Small intestine (tissue), 7 donors: ENCODE results near the gene ZNF518A. TPM values are rescaled to one million over a fixed set of nuclear protein-coding genes. Genes with fewer than 3 reads are reported as not detected.

Experiments used
- DNase-seq, 2 donors: peaks; one replicate each; pipeline versions ENCODE4 v3.0.0 to v3.0.0-alpha.2; 2013
- FAIRE-seq: peaks from 2 replicates; lab custom pipeline; 2012; peaks lifted over from hg19 to GRCh38; lab: Jason Lieb, UNC
- H3K27ac ChIP-seq, 3 donors: one replicate each; pipeline ENCODE4 v1.5.1; 2013; ENCODE audit warnings: low read length in 2 of 3, mild to moderate bottlenecking in 2 of 3, control low read depth in 1 of 3, inconsistent platforms in 1 of 3, low read depth in 1 of 3, moderate library complexity in 1 of 3
- H3K27me3 ChIP-seq, 3 donors: one replicate each; pipeline ENCODE4 v1.6.1; 2013; ENCODE audit warnings: low read length in 3 of 3, inconsistent platforms in 1 of 3; ENCODE audit not compliant: control insufficient read depth in 3 of 3, insufficient read depth in 3 of 3
- H3K36me3 ChIP-seq, 3 donors: one replicate each; pipeline ENCODE4 v1.6.1; 2013; ENCODE audit warnings: low read length in 3 of 3, inconsistent platforms in 1 of 3, low read depth in 1 of 3, mild to moderate bottlenecking in 1 of 3, moderate library complexity in 1 of 3; ENCODE audit not compliant: control insufficient read depth in 3 of 3, insufficient read depth in 2 of 3
- H3K4me1 ChIP-seq, 3 donors: one replicate each; pipeline ENCODE4 v1.6.1; 2013; ENCODE audit warnings: low read length in 2 of 3, inconsistent platforms in 1 of 3, low read depth in 1 of 3, mild to moderate bottlenecking in 1 of 3, moderate library complexity in 1 of 3; ENCODE audit not compliant: control insufficient read depth in 3 of 3, insufficient read depth in 2 of 3
- H3K4me3 ChIP-seq, 3 donors: one replicate each; pipeline ENCODE4 v1.5.1; 2013; ENCODE audit warnings: low read length in 3 of 3, control low read depth in 1 of 3, inconsistent platforms in 1 of 3, low read depth in 1 of 3, mild to moderate bottlenecking in 1 of 3, moderate library complexity in 1 of 3
- H3K9me3 ChIP-seq, 2 donors: one replicate each; pipeline ENCODE4 v1.6.1; 2013; ENCODE audit warnings: low read depth in 1 of 2, low read length in 1 of 2; ENCODE audit not compliant: control insufficient read depth in 2 of 2, insufficient read depth in 1 of 2
- WGBS, 3 donors: extraction: QIAGEN DNeasy Blood & Tissue Kit; methylation state at CpG; one replicate each; pipeline ENCODE4 v1.1.7; 2013; 5-methylcytosine and 5-hydroxymethylcytosine counted together
- polyA plus RNA-seq, 4 donors: library from polyadenylated mRNA; stranded (reverse) in 3 of 4; unstranded in 1 of 4; fragments of 200-250 nt in 3 of 4; fragments of 120-200 nt in 1 of 4; gene quantifications; one replicate each; pipeline versions ENCODE4 v1.2.1 to v1.2.3, GENCODE V29; 2013
- donor health status: healthy with polysubstance abuse.
- donor health status: control.
- donor health status: control.
- donor health status: Bipolar disorder and iron deficiency.
- donor health status: healthy.

ZNF518A gene
- polyA plus RNA-seq, 4 donors = 4.1 to 34.7 (median 6.9) TPM

GRCh38 chr10:96092999-96093767 lies 36.9 kb upstream of the ZNF518A start:
- H3K27me3 ChIP-seq = peaks cover 0 to 21% (median 19%) of the 10 kb centered on the region in 3 donors
- DNase-seq (no peak), FAIRE-seq (no peak)
- no peak overlapping the region for H3K27ac ChIP-seq
- no peak overlapping the region for H3K4me3 ChIP-seq
- peaks cover 0 to 8% (median 1%) of the 10 kb centered on the region in 3 donors for H3K4me1 ChIP-seq
- H3K36me3 ChIP-seq = no peaks in the 10 kb centered on the region
- WGBS, 3 donors = 83 to 90% (median 88%) methylated on average over 8 of the region's 8 CpGs
- H3K9me3 ChIP-seq = peaks cover 1 to 9% of the 10 kb centered on the region in 2 donors

GRCh38 chr10:96093948-96094347 lies 36.1 kb upstream of the ZNF518A start:
- H3K4me3 ChIP-seq = no peak overlapping the region
- no peak overlapping the region for H3K27ac ChIP-seq
- FAIRE-seq (no peak), DNase-seq (no peak)
- peaks cover 1 to 9% of the 10 kb centered on the region in 2 donors for H3K9me3 ChIP-seq
- WGBS, 3 donors = 25 to 56% (median 32%) methylated on average over 2 of the region's 2 CpGs
- peaks cover 0 to 4% (median 0%) of the 10 kb centered on the region in 3 donors for H3K4me1 ChIP-seq
- H3K36me3 ChIP-seq = no peaks in the 10 kb centered on the region
- H3K27me3 ChIP-seq = peaks cover 0 to 24% (median 19%) of the 10 kb centered on the region in 3 donors

- FAIRE-seq = no peak
- H3K4me1 ChIP-seq = no peaks in the 10 kb centered on the region
Observed at GRCh38 chr10:96096958-96097357, 33.1 kb upstream of the ZNF518A start.

GRCh38 chr10:96097865-96098264 lies 32.2 kb upstream of the ZNF518A start:
- Histone ChIP-seq H3K4me3 (no peak overlapping the region), H3K36me3 (no peaks in the 10 kb centered on the region), H3K4me1 (no peaks in the 10 kb centered on the region), H3K27me3 (peaks cover 0 to 17% (median 14%) of the 10 kb centered on the region in 3 donors), H3K27ac (no peak overlapping the region), H3K9me3 (peaks cover 0 to 3% of the 10 kb centered on the region in 2 donors)
- DNase-seq (no peak), FAIRE-seq (peak; percentile 61)
- WGBS, 3 donors = 87 to 94% (median 87%) methylated on average over 3 of the region's 3 CpGs

More at GRCh38 chr10:96096958-96097357, 33.1 kb upstream of the ZNF518A start:
- H3K9me3 ChIP-seq = peaks cover 0 to 3% of the 10 kb centered on the region in 2 donors
- H3K27ac ChIP-seq = no peak overlapping the region
- peaks cover 0 to 23% (median 22%) of the 10 kb centered on the region in 3 donors for H3K27me3 ChIP-seq
- 51 to 76% (median 72%) methylated on average over 1 of the region's 1 CpG for WGBS, 3 donors
- no peaks in the 10 kb centered on the region for H3K36me3 ChIP-seq
- H3K4me3 ChIP-seq = no peak overlapping the region
- DNase-seq = no peak

- H3K27ac ChIP-seq = no peak overlapping the region
- H3K4me3 ChIP-seq = no peak overlapping the region
- no peaks in the 10 kb centered on the region for H3K36me3 ChIP-seq
- DNase-seq (no peak), FAIRE-seq (no peak)
- peaks cover 0 to 8% (median 8%) of the 10 kb centered on the region in 3 donors for H3K27me3 ChIP-seq
- no peaks in the 10 kb centered on the region for H3K9me3 ChIP-seq
- 40 to 55% (median 50%) methylated on average over 3 of the region's 3 CpGs for WGBS, 3 donors
- no peaks in the 10 kb centered on the region for H3K4me1 ChIP-seq
Observed at GRCh38 chr10:96107623-96108038, 22.5 kb upstream of the ZNF518A start.

- Histone ChIP-seq H3K4me3 (no peak overlapping the region), H3K36me3 (no peaks in the 10 kb centered on the region), H3K27ac (no peak overlapping the region), H3K4me1 (no peaks in the 10 kb centered on the region), H3K27me3 (peaks cover 0 to 7% (median 4%) of the 10 kb centered on the region in 3 donors), H3K9me3 (no peaks in the 10 kb centered on the region)
- FAIRE-seq (no peak), DNase-seq (no peak)
- 95 to 97% (median 96%) methylated on average over 7 of the region's 7 CpGs for WGBS, 3 donors
Observed at GRCh38 chr10:96112531-96112930, 17.6 kb upstream of the ZNF518A start.

GRCh38 chr10:96118604-96119450 lies 11.3 kb upstream of the ZNF518A start:
- H3K27me3 ChIP-seq = peaks cover 0 to 5% (median 0%) of the 10 kb centered on the region in 3 donors
- H3K4me3 ChIP-seq = no peak overlapping the region
- FAIRE-seq = no peak
- H3K36me3 ChIP-seq = no peaks in the 10 kb centered on the region
- DNase-seq = peak in 1 of 2 donors; percentile 7
- no peak overlapping the region for H3K27ac ChIP-seq
- no peaks in the 10 kb centered on the region for H3K9me3 ChIP-seq
- WGBS, 3 donors = 79 to 86% (median 81%) methylated on average over 21 of the region's 21 CpGs
- H3K4me1 ChIP-seq = no peaks in the 10 kb centered on the region

GRCh38 chr10:96122824-96123223 lies 7.3 kb upstream of the ZNF518A start:
- Histone ChIP-seq H3K27ac (no peak overlapping the region), H3K9me3 (no peaks in the 10 kb centered on the region), H3K4me1 (peaks cover 0 to 8% (median 0%) of the 10 kb centered on the region in 3 donors), H3K36me3 (no peaks in the 10 kb centered on the region), H3K27me3 (peaks cover 0 to 12% (median 0%) of the 10 kb centered on the region in 3 donors), H3K4me3 (no peak overlapping the region)
- DNase-seq = no peak
- peak; percentile 33 for FAIRE-seq
